ENCODE results near the gene WFDC2. TPM values are rescaled to one million over a fixed set of nuclear protein-coding genes. Genes with fewer than 3 reads are reported as not detected.

The WFDC2 gene
- total and polyA plus RNA-seq, 2 donors (not counting 3 experiments of a cell fraction or from before 2014, with no cell fraction given), result not detected

GRCh38 chr20:45445805-45446562 lies 23.6 kb upstream of the WFDC2 start:
- peak; percentile 50 for FAIRE-seq
- Histone ChIP-seq H3K27ac (ENCODE audit: insufficient read depth, low read depth, low read length) (no peak overlapping the region), H3K27me3 (ENCODE audit: control insufficient read depth in 2 of 2, insufficient read depth in 2 of 2, low read length in 2 of 2) (peaks cover 5 to 8% of the 10 kb centered on the region in 2 experiments), H3K4me2 (ENCODE audit: insufficient read depth, low read length) (no peak overlapping the region), H3K79me2 (ENCODE audit: control insufficient read depth, insufficient read depth, low read length) (no peaks in the 10 kb centered on the region), H3K36me3 (ENCODE audit: control insufficient read depth in 2 of 2, extremely low read depth in 1 of 2, insufficient read depth in 2 of 2, low read length in 2 of 2) (no peaks in the 10 kb centered on the region), H3K4me3 (replicated peaks in 1 of 3; ENCODE audit: insufficient read depth in 1 of 3, low read depth in 1 of 3, low read length in 3 of 3) (no peak overlapping the region), H4K20me1 (replicated peaks; ENCODE audit: control insufficient read depth, extremely low read depth, insufficient read depth, low read length) (no peaks in the 10 kb centered on the region), H3K4me1 (ENCODE audit: control insufficient read depth, extremely low read depth, insufficient read depth, low read length) (no peaks in the 10 kb centered on the region), H3K9me1 (replicated peaks; ENCODE audit: control insufficient read depth, extremely low read depth, insufficient read depth, low read length) (no peaks in the 10 kb centered on the region), H3K9me3 (replicated peaks; ENCODE audit: control insufficient read depth, insufficient read depth, low read length) (no peaks in the 10 kb centered on the region), H3K9ac (replicated peaks; ENCODE audit: extremely low read depth, insufficient read depth, low read length) (no peak overlapping the region), H2AFZ (ENCODE audit: low read depth, low read length) (no peak overlapping the region)
- DNase-seq (ENCODE audit: low read depth, low spot score), result no peak
- dilution Hi-C loops (cut with MboI; ENCODE audit: extremely low pct_ligation_motif_present, low sequenced_read_pairs) (no loop called here), intact Hi-C loops (cut with micrococcal nuclease) (no loop called here)
- ChIA-PET CTCF (interaction anchor here (0.9 to 2.0 kb wide), 12 partner anchors 9 to 325 kb away, joined by 3 to 9 read pairs (median 4); partner anchors contain the start of gene SYS1), POLR2A (no interaction called here)
- TF ChIP-seq POLR2A (IDR thresholded peaks at IDR 0.05; ENCODE audit: low read depth, low read length) (no peak), CTCF (IDR thresholded peaks at IDR 0.05; ENCODE audit: extremely low read depth in 1 of 2, insufficient read depth in 1 of 2, low read depth in 1 of 2, low read length in 2 of 2) (peak; percentile 53 to 65)
- no TSS peak for BruUV-seq (replicated peaks)

- H3K9me3 ChIP-seq (replicated peaks; ENCODE audit: control insufficient read depth, insufficient read depth, low read length), result no peaks in the 10 kb centered on the region
- dilution Hi-C loops (cut with MboI; ENCODE audit: extremely low pct_ligation_motif_present, low sequenced_read_pairs) (no loop called here), intact Hi-C loops (cut with micrococcal nuclease) (no loop called here)
- H3K27me3 ChIP-seq (ENCODE audit: control insufficient read depth in 2 of 2, insufficient read depth in 2 of 2, low read length in 2 of 2), result peaks cover 5 to 8% of the 10 kb centered on the region in 2 experiments
- no peak for FAIRE-seq
- H3K4me2 ChIP-seq (ENCODE audit: insufficient read depth, low read length), result no peak overlapping the region
- H3K79me2 ChIP-seq (ENCODE audit: control insufficient read depth, insufficient read depth, low read length), result no peaks in the 10 kb centered on the region
- H3K36me3 ChIP-seq (ENCODE audit: control insufficient read depth in 2 of 2, extremely low read depth in 1 of 2, insufficient read depth in 2 of 2, low read length in 2 of 2), result no peaks in the 10 kb centered on the region
- no peaks in the 10 kb centered on the region for H3K4me1 ChIP-seq (ENCODE audit: control insufficient read depth, extremely low read depth, insufficient read depth, low read length)
- H3K27ac ChIP-seq (ENCODE audit: insufficient read depth, low read depth, low read length), result no peak overlapping the region
- no peak overlapping the region for H3K4me3 ChIP-seq (replicated peaks in 1 of 3; ENCODE audit: insufficient read depth in 1 of 3, low read depth in 1 of 3, low read length in 3 of 3)
- BruUV-seq (replicated peaks), result no TSS peak
- H3K9me1 ChIP-seq (replicated peaks; ENCODE audit: control insufficient read depth, extremely low read depth, insufficient read depth, low read length), result no peaks in the 10 kb centered on the region
- no peaks in the 10 kb centered on the region for H4K20me1 ChIP-seq (replicated peaks; ENCODE audit: control insufficient read depth, extremely low read depth, insufficient read depth, low read length)
- ChIA-PET CTCF (interaction anchor here (1.9 to 8.5 kb wide), 4 partner anchors 17 to 323 kb away, joined by 5 to 88 read pairs (median 30); no protein-coding TSS in a partner anchor), POLR2A (no interaction called here)
- no peak overlapping the region for H3K9ac ChIP-seq (replicated peaks; ENCODE audit: extremely low read depth, insufficient read depth, low read length)
- no peak for TF ChIP-seq EZH2 (IDR thresholded peaks at IDR 0.05; ENCODE audit: borderline replicate concordance, low read depth, low read length, severe bottlenecking)
- no peak for TF ChIP-seq JUN (IDR thresholded peaks at IDR 0.05; ENCODE audit: borderline replicate concordance, insufficient read depth, insufficient read length, low read depth)
- no peak for TF ChIP-seq CTCF (IDR thresholded peaks at IDR 0.05; ENCODE audit: extremely low read depth in 1 of 2, insufficient read depth in 1 of 2, low read depth in 1 of 2, low read length in 2 of 2)
- no peak for TF ChIP-seq MYC (IDR thresholded peaks at IDR 0.05; ENCODE audit: low read depth, low read length)
- TF ChIP-seq FOS (IDR thresholded peaks at IDR 0.05; ENCODE audit: borderline replicate concordance, insufficient read depth, low read length), result no peak
- no peak for TF ChIP-seq POLR2AphosphoS5 (IDR thresholded peaks at IDR 0.05; ENCODE audit: insufficient read depth, low read depth, low read length)
- no peak for TF ChIP-seq MAX (IDR thresholded peaks at IDR 0.05; ENCODE audit: insufficient read depth, insufficient read length)
- no peak for TF ChIP-seq GATA2 (IDR thresholded peaks at IDR 0.05; ENCODE audit: insufficient read depth, insufficient read length, low read depth, low read length)
- no peak for TF ChIP-seq POLR2A (IDR thresholded peaks at IDR 0.05; ENCODE audit: low read depth, low read length)
- DNase-seq (ENCODE audit: low read depth, low spot score), result no peak
- H2AFZ ChIP-seq (ENCODE audit: low read depth, low read length), result no peak overlapping the region
Measured at GRCh38 chr20:45448270-45448669, 21.3 kb upstream of the WFDC2 start.

All from endothelial cell of umbilical vein (primary cell).